ENCODE measurements around the gene CHGA. TPM values are rescaled to one million over a fixed set of nuclear protein-coding genes. Genes with fewer than 3 reads are reported as not detected.

Gene CHGA
- total and polyA plus RNA-seq, 2 of the 13 experiments (the other 11 are each of a cell fraction or from before 2014, with no cell fraction given), result not detected

DNA sequence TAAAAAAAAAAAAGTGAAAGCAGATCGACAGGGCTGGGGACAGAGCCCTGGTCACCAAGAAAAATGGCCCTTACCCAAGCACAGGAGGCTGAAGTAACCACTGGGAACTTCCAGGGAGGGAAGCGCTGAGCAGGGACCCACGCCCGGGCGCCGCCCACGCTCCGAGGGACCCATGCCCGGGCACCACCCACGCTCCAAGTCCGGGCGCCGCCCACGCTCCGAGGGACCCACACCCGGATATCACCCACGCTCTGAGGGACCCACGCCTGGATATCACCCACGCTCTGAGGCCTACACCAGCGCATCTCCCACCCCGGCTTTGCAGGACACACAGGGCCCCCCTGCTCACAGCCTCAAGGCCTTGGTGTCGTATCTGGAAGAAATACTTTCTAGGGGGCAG lies 25.7 kb downstream of the CHGA start:
- intact Hi-C loops (cut with micrococcal nuclease; ENCODE audit: unreplicated experiment), result no loop called here
- no peaks in the 10 kb centered on the region for H3K79me2 ChIP-seq (ENCODE audit: insufficient read depth, low read length)
- DNase-seq (ENCODE audit: low spot score) (no peak), FAIRE-seq (no peak), ATAC-seq (no peak)
- 96% methylated on average over 16 of the region's 22 CpGs for WGBS (ENCODE audit: low lambda C conversion rate)
- TF ChIP-seq ZNF121 (CRISPR knock-in tag; IDR thresholded peaks at IDR 0.05) (no peak), PRPF4 (IDR thresholded peaks at IDR 0.05; ENCODE audit: low read depth, low read length, poor library complexity, severe bottlenecking) (no peak), ZNF558 (CRISPR knock-in tag; IDR thresholded peaks at IDR 0.05; ENCODE audit: borderline replicate concordance) (no peak), YY1 (IDR thresholded peaks at IDR 0.05; ENCODE audit: insufficient read depth, insufficient replicate concordance, low read depth, low read length) (no peak), TEAD3 (CRISPR knock-in tag; optimal IDR thresholded peaks at IDR 0.05; ENCODE audit: borderline replicate concordance) (no peak), ZNF33B (CRISPR knock-in tag; IDR thresholded peaks at IDR 0.05) (no peak), CHD4 (IDR thresholded peaks at IDR 0.05; ENCODE audit: borderline replicate concordance, low read length) (no peak)
- no peaks in the 10 kb centered on the region for H3K4me1 ChIP-seq (ENCODE audit: insufficient read depth, low read length)
- ChIA-PET CTCF (ENCODE audit: low intra/inter-chr PET ratio, low total read pairs) (interaction anchor here (0.6 kb wide), 1 partner anchor 164 kb away, joined by 3 read pairs; no protein-coding TSS in a partner anchor), POLR2A (no interaction called here)
- H3K4me2 ChIP-seq (ENCODE audit: low read depth, low read length), result no peak overlapping the region
- no peaks in the 10 kb centered on the region for H4K20me1 ChIP-seq (ENCODE audit: insufficient read depth, low read length)
- no peak overlapping the region for H2AFZ ChIP-seq (ENCODE audit: low read length)
- no peaks in the 10 kb centered on the region for H3K9me3 ChIP-seq (ENCODE audit: low read length)
- H3K4me3 ChIP-seq (replicated peaks in 1 of 3; ENCODE audit: insufficient read depth in 1 of 3, low read depth in 2 of 3, low read length in 3 of 3), result no peak overlapping the region
- no TSS peak for BruUV-seq (replicated peaks)
- H3K27me3 ChIP-seq (ENCODE audit: control insufficient read depth in 1 of 2, insufficient read depth in 2 of 2, low read length in 2 of 2), result no peaks in the 10 kb centered on the region; a peak in 1 of 5 replicates
- in situ Hi-C loops (cut with HindIII; ENCODE audit: extremely low pct_ligation_motif_present, low pct_unique_long_range_greater_than_20kb), result no loop called here
- H3K9ac ChIP-seq (ENCODE audit: insufficient read depth, low read depth, low read length), result no peak overlapping the region
- H3K36me3 ChIP-seq (replicated peaks in 1 of 2; ENCODE audit: control insufficient read depth in 1 of 2, insufficient read depth in 2 of 2, low read length in 2 of 2), result peaks cover 8 to 13% of the 10 kb centered on the region in 2 experiments; a peak in 1 of 5 replicates
- no peak overlapping the region for H3K27ac ChIP-seq (ENCODE audit: extremely low read length, insufficient read depth, low read length)

DNA sequence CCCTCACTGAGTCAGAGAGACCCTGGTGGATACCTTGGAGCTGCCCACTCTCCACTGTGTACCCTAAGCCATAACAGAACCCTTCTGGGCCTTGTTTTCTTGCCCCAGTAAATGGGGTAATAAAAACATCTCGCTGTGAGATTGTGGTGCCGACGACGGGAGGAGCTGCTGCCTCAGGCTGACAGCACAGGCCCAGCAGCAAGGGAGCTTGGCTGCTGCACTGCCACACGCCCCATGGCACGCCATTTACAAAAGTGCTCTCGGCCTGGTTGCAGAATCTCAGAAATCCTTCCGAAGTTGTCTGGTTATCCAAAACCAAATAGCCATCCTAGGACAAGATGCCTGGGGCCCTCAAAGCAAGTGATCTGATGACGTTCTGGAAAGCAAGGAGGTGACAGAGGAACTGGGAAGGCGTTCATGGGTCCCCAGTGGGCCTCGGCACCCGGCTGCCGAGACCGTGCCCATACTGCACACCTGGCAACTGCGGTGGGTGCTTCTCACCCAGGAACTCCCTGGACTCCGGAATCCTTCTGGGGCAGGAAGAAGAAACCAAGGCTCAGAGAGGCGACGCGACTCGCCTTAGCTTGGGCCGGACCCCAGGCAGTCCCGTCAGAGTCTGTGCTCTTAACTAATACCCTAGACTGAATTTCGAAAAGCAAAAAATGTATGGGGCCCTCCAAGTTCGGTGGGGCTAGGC lies 26.7 kb downstream of the CHGA start:
- Histone ChIP-seq H2AFZ (ENCODE audit: low read length) (no peak overlapping the region), H3K4me2 (ENCODE audit: low read depth, low read length) (no peak overlapping the region), H3K9me3 (ENCODE audit: low read length) (no peaks in the 10 kb centered on the region), H3K36me3 (replicated peaks in 1 of 2; ENCODE audit: control insufficient read depth in 1 of 2, insufficient read depth in 2 of 2, low read length in 2 of 2) (peaks cover 8 to 13% of the 10 kb centered on the region in 2 experiments; a peak in 1 of 5 replicates), H3K4me3 (replicated peaks in 1 of 3; ENCODE audit: insufficient read depth in 1 of 3, low read depth in 2 of 3, low read length in 3 of 3) (no peak overlapping the region), H3K4me1 (ENCODE audit: insufficient read depth, low read length) (no peaks in the 10 kb centered on the region), H3K9ac (ENCODE audit: insufficient read depth, low read depth, low read length) (no peak overlapping the region), H3K79me2 (ENCODE audit: insufficient read depth, low read length) (no peaks in the 10 kb centered on the region), H3K27ac (ENCODE audit: extremely low read length, insufficient read depth, low read length) (no peak overlapping the region), H4K20me1 (ENCODE audit: insufficient read depth, low read length) (no peaks in the 10 kb centered on the region), H3K27me3 (ENCODE audit: control insufficient read depth in 1 of 2, insufficient read depth in 2 of 2, low read length in 2 of 2) (no peaks in the 10 kb centered on the region; a peak in 1 of 5 replicates)
- POLR2A ChIA-PET, result no interaction called here
- DNase-seq (ENCODE audit: low spot score) (no peak), FAIRE-seq (no peak), ATAC-seq (no peak)
- CTCF ChIA-PET (ENCODE audit: low intra/inter-chr PET ratio, low total read pairs), result no interaction called here
- in situ Hi-C loops (cut with HindIII; ENCODE audit: extremely low pct_ligation_motif_present, low pct_unique_long_range_greater_than_20kb), result loop anchor here (5.0 to 10.0 kb wide), 2 partner anchors 165 to 188 kb away; partner anchors contain the start of gene ITPK1
- intact Hi-C loops (cut with micrococcal nuclease; ENCODE audit: unreplicated experiment), result no loop called here
- BruUV-seq (replicated peaks), result no TSS peak
- 94% methylated on average over 18 of the region's 24 CpGs for WGBS (ENCODE audit: low lambda C conversion rate)
- TF ChIP-seq SNRNP70 (IDR thresholded peaks at IDR 0.05; ENCODE audit: low read depth, low read length) (no peak), ZNF263 (CRISPR knock-in tag; IDR thresholded peaks at IDR 0.05) (no peak), TBX3 (IDR thresholded peaks at IDR 0.05; ENCODE audit: borderline replicate concordance) (no peak), ZFP82 (CRISPR knock-in tag; IDR thresholded peaks at IDR 0.05; ENCODE audit: borderline replicate concordance) (no peak), ZMYM3 (CRISPR knock-in tag; IDR thresholded peaks at IDR 0.05) (no peak), ZNF660 (CRISPR knock-in tag; IDR thresholded peaks at IDR 0.05; ENCODE audit: borderline replicate concordance, low read depth) (no peak), NKX3-1 (CRISPR knock-in tag; IDR thresholded peaks at IDR 0.05) (no peak), ZNF121 (CRISPR knock-in tag; IDR thresholded peaks at IDR 0.05) (no peak), ZSCAN12 (CRISPR knock-in tag; IDR thresholded peaks at IDR 0.05) (no peak), ZNF331 (CRISPR knock-in tag; IDR thresholded peaks at IDR 0.05) (no peak), AGO2 (optimal IDR thresholded peaks at IDR 0.05; ENCODE audit: low read depth, low read length) (no peak)
- TF ChIP-seq, protein P1, sequence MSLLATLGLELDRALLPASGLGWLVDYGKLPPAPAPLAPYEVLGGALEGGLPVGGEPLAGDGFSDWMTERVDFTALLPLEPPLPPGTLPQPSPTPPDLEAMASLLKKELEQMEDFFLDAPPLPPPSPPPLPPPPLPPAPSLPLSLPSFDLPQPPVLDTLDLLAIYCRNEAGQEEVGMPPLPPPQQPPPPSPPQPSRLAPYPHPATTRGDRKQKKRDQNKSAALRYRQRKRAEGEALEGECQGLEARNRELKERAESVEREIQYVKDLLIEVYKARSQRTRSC (CRISPR knock-in tag; IDR thresholded peaks at IDR 0.05; ENCODE audit: low read depth), result no peak
